ENCODE results near the gene HS6ST3.

DNA sequence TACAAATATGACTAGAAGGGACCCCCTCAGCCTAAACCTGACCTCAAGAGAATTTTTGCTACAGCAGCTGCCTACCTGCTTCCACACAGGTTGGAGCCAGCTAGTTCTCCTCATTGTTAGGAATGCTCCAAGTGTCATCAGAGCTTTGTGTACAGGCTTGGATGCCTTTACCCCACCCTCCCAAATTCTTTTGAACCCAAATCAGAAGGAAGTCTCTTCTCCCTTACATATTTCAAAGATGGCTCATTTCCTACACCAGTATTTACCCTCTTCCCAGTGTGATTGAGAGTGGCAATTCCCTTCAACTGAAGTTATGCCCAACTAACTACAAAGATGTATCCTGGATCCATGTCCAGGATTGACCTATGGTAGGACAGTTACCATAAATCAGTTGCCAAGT is 581.2 kb downstream of the HS6ST3 start:
- TF ChIP-seq, protein P1, sequence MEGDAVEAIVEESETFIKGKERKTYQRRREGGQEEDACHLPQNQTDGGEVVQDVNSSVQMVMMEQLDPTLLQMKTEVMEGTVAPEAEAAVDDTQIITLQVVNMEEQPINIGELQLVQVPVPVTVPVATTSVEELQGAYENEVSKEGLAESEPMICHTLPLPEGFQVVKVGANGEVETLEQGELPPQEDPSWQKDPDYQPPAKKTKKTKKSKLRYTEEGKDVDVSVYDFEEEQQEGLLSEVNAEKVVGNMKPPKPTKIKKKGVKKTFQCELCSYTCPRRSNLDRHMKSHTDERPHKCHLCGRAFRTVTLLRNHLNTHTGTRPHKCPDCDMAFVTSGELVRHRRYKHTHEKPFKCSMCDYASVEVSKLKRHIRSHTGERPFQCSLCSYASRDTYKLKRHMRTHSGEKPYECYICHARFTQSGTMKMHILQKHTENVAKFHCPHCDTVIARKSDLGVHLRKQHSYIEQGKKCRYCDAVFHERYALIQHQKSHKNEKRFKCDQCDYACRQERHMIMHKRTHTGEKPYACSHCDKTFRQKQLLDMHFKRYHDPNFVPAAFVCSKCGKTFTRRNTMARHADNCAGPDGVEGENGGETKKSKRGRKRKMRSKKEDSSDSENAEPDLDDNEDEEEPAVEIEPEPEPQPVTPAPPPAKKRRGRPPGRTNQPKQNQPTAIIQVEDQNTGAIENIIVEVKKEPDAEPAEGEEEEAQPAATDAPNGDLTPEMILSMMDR (conservative IDR thresholded peaks at IDR 0.05 in 1 of 2, IDR thresholded peaks at IDR 0.05 in 1 of 2; ENCODE audit: extremely low read depth in 1 of 2, insufficient read depth in 1 of 2, low read depth in 1 of 2, low read length in 2 of 2), result no peak
- no peak for TF ChIP-seq EZH2 (IDR thresholded peaks at IDR 0.05; ENCODE audit: borderline replicate concordance, low read length)
